HFFc6 (cell line): ENCODE data around the gene HES6. TPM values are rescaled to one million over a fixed set of nuclear protein-coding genes. Genes with fewer than 3 reads are reported as not detected.

Source experiments
- DNase-seq: peaks from one replicate; pipeline ENCODE4 v3.0.0-alpha.2; 2018
- H3K27ac Mint-ChIP-seq: 2 replicates; pipeline ENCODE4 v1.8.0; 2020; ENCODE audit warnings: mild to moderate bottlenecking, mixed read lengths
- H3K27me3 Mint-ChIP-seq: 2 replicates; pipeline ENCODE4 v1.8.0; 2021; ENCODE audit warnings: mild to moderate bottlenecking, moderate library complexity, mixed read lengths; ENCODE audit not compliant: insufficient read depth
- H3K36me3 Mint-ChIP-seq: 2 replicates; pipeline ENCODE4 v1.8.0; 2021; ENCODE audit warnings: low read depth, mixed read lengths
- H3K4me1 Mint-ChIP-seq: 2 replicates; pipeline ENCODE4 v1.8.0; 2020; ENCODE audit warnings: low read depth, mixed read lengths
- H3K4me3 Mint-ChIP-seq: 2 replicates; pipeline ENCODE4 v1.8.0; 2020; ENCODE audit warnings: mild to moderate bottlenecking, moderate library complexity, mixed read lengths
- H3K9me3 Mint-ChIP-seq: 2 replicates; pipeline ENCODE4 v1.8.0; 2020; ENCODE audit warnings: mild to moderate bottlenecking, mixed read lengths
- total RNA-seq, 6 experiments: library from RNA; stranded (reverse); fragmentation: NEBNext Ultra II Directional; extraction: Animal tissue kit (Norgen Biotek cat#: 25700); gene quantifications; 2 replicates in 1 of 6; 3 replicates in 5 of 6; pipeline ENCODE4 v1.2.3, GENCODE V29; 2021
- TF ChIP-seq, protein P1 (sequence below): fragments of 200-600 bp; sonication (generic); IDR thresholded peaks from 2 replicates; pipeline ENCODE4 v1.5.0; 2021; ENCODE audit warnings: antibody characterized with exemption, mild to moderate bottlenecking

Gene HES6
- total RNA-seq, 6 experiments from 2014 or later, result 0.47 to 1.0 (median 0.82) TPM

DNA sequence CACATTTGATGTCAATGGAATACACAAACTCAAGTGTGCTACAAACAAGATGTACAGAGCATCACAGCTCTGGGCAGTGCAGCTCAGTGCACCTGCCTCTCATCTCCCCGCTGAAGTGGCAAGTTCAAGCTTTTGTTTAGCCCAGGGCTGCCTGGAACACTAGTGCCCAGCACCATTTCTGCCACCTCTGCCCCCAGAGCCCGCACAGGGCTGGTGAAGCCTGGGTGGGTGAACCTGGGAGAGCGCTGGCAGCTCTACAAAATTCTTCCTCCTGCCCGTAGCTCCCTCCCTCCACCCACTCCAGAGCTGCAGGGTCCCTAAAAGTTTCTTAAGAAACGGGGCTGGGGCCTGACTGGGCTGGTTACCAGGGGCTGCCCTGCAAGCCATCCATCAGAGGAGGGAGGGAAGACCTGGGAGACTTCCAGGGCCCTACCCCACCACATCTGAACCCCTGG, 1.5 kb downstream of the HES6 start:
- TF ChIP-seq, protein P1, sequence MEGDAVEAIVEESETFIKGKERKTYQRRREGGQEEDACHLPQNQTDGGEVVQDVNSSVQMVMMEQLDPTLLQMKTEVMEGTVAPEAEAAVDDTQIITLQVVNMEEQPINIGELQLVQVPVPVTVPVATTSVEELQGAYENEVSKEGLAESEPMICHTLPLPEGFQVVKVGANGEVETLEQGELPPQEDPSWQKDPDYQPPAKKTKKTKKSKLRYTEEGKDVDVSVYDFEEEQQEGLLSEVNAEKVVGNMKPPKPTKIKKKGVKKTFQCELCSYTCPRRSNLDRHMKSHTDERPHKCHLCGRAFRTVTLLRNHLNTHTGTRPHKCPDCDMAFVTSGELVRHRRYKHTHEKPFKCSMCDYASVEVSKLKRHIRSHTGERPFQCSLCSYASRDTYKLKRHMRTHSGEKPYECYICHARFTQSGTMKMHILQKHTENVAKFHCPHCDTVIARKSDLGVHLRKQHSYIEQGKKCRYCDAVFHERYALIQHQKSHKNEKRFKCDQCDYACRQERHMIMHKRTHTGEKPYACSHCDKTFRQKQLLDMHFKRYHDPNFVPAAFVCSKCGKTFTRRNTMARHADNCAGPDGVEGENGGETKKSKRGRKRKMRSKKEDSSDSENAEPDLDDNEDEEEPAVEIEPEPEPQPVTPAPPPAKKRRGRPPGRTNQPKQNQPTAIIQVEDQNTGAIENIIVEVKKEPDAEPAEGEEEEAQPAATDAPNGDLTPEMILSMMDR, result no peak
- H3K36me3 Mint-ChIP-seq, result no peaks in the 10 kb centered on the region
- H3K27ac Mint-ChIP-seq, result no peak overlapping the region
- H3K27me3 Mint-ChIP-seq, result peaks cover 20% of the 10 kb centered on the region
- H3K4me3 Mint-ChIP-seq, result no peak overlapping the region; the same call in 1 of the 2 replicates
- no peak for DNase-seq
- H3K9me3 Mint-ChIP-seq, result no peaks in the 10 kb centered on the region
- peaks cover 9% of the 10 kb centered on the region for H3K4me1 Mint-ChIP-seq

DNA sequence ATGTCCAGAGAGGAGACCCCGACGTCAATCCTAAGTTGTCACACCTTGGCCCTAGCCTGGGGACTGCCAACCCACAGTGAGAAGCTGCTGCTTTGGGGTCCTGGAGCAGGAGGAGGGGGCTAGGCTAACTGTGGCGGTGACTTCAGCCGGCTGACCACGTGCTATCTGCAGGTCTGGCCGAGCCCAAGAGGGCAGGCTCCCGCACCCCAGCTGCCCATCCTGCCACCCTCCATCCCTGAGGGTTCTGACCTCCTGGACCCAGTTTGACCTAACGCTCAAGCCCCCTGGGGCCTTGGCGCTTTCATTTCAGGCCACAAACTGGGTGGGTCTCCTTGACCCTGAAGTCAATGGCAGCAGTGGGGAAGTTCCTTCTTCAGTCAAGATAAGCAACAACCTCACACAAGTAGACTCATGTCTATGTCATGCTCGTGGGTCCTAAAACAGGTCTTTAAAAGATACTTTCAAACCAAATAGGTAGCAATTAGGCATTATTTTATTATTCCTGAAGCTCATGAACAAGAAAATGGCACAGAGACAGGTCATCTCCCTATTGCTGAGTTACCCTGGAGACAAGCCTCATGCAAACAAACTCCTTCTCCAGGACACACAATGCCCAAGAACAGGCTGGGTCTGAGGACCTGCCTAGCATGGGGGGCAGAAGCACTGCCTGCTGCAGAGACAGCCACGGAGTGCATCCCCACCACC, 2.3 kb downstream of the HES6 start:
- TF ChIP-seq, protein P1, result no peak
- Mint-ChIP-seq H3K27me3 (peaks cover 22% of the 10 kb centered on the region), H3K36me3 (no peaks in the 10 kb centered on the region), H3K27ac (no peak overlapping the region), H3K4me3 (no peak overlapping the region), H3K9me3 (no peaks in the 10 kb centered on the region), H3K4me1 (peaks cover 9% of the 10 kb centered on the region)
- DNase-seq, result no peak

DNA sequence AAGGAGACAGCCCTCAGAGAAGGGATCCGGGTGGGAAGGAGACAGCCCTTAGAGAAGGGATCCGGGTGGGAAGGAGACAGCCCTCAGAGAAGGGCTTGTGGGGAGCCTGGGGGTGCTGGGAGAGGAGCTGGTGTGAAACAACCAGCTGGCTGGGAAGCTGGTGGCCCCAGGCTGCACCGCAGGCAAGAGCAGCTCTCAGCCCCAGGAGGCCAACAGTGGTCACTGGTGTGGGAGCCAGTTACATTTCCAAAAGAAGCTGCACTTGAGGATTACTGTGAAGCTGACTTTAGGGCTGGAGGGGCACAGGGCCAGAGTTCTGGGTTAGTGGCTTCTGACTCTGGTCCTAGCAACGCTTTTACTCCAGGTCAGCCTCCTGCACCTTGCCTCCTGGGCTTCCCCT, 3.3 kb downstream of the HES6 start:
- peaks cover 31% of the 10 kb centered on the region for H3K27me3 Mint-ChIP-seq
- TF ChIP-seq, protein P1, result no peak
- H3K4me1 Mint-ChIP-seq, result peaks cover 9% of the 10 kb centered on the region
- H3K27ac Mint-ChIP-seq, result no peak overlapping the region
- H3K9me3 Mint-ChIP-seq, result no peaks in the 10 kb centered on the region
- no peak overlapping the region for H3K4me3 Mint-ChIP-seq
- DNase-seq, result no peak
- H3K36me3 Mint-ChIP-seq, result peaks cover 8% of the 10 kb centered on the region

DNA sequence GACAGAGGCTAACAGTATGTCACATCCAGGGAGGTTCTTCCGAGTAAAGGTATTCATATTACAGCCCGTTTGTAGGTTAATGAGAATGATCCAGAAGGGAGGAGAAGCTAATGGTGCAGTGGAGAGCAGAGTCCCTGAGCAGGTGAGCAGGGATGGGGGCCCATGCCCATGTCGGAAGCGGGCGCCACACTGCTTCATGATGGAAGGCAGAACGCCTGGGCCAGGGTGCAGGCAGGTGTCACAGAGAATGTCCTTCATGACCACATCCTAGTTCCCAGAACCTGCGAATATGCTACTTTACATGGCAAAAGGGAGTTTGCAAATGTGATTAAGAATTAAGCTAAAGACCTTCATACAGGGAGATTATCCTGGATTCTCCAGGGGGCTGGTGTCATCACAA, 4.0 kb downstream of the HES6 start:
- peaks cover 9% of the 10 kb centered on the region for H3K4me1 Mint-ChIP-seq
- DNase-seq, result no peak
- H3K27me3 Mint-ChIP-seq, result peaks cover 36% of the 10 kb centered on the region
- peaks cover 8% of the 10 kb centered on the region for H3K36me3 Mint-ChIP-seq
- H3K27ac Mint-ChIP-seq, result no peak overlapping the region
- H3K4me3 Mint-ChIP-seq, result no peak overlapping the region
- TF ChIP-seq, protein P1, result no peak
- H3K9me3 Mint-ChIP-seq, result no peaks in the 10 kb centered on the region

DNA sequence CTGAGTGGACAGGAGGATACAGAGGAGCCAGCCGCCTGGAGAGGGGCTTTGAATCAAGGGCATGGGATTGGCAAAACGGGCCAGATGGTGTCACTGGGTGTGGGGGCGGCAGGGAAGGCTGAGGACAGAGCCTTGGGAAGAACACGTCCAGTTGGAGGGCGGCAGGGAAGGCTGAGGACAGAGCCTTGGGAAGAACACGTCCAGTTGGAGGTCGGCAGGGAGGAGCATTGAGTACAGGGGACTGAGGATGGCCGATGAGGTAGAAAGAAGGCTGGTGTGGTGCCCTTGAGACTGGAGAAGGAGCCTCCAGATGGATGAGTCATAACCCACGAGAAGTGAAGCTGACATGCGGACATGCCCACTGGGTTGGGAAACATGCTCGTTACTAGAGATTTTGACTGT, 4.5 kb downstream of the HES6 start:
- TF ChIP-seq, protein P1, result no peak
- peak; percentile 15 for DNase-seq
- H3K36me3 Mint-ChIP-seq, result peaks cover 8% of the 10 kb centered on the region
- peaks cover 41% of the 10 kb centered on the region for H3K27me3 Mint-ChIP-seq
- no peak overlapping the region for H3K27ac Mint-ChIP-seq
- H3K4me1 Mint-ChIP-seq, result peaks cover 9% of the 10 kb centered on the region
- H3K4me3 Mint-ChIP-seq, result no peak overlapping the region
- H3K9me3 Mint-ChIP-seq, result no peaks in the 10 kb centered on the region
